SK-N-SH (cell line): ENCODE data around the gene CREB5. TPM values are rescaled to one million over a fixed set of nuclear protein-coding genes. Genes with fewer than 3 reads are reported as not detected.
A peak's percentile ranks its signal among the peaks of the same experiment; 100 is the strongest.

Source experiments
- CTCF ChIA-PET: fragments of 300-600, 350-600 bp; formaldehyde crosslinking; extraction: SDS; loops from one replicate; lab custom pipeline; 2021; lab: Yijun Ruan, JAX
- POLR2A ChIA-PET: fragments of 350-600 bp; sonication (Branson Sonifier 250); formaldehyde crosslinking; extraction: SDS; loops from one replicate; lab custom pipeline; 2020; ENCODE audit warnings: antibody characterized with exemption, inconsistent platforms; lab: Yijun Ruan, JAX
- DNase-seq: peaks from one replicate; pipeline ENCODE4 v3.0.0; 2012
- H2AFZ ChIP-seq: fragments of 200-600 bp; sonication (generic); 2 replicates; pipeline ENCODE4 v1.8.1; 2016; ENCODE audit warnings: antibody characterized with exemption, mild to moderate bottlenecking, low read depth
- H3F3A ChIP-seq: fragments of 200-600 bp; sonication (generic); replicated peaks from 2 replicates; pipeline ENCODE3; 2016; ENCODE audit warnings: antibody characterized with exemption, mild to moderate bottlenecking; ENCODE audit not compliant: insufficient read depth
- H3K27ac ChIP-seq, 2 experiments: fragments of 200-500 bp in 1 of 2; fragments of 200-600 bp in 1 of 2; sonication (Bioruptor generic) in 1 of 2; sonication (generic), shearing (Covaris generic) in 1 of 2; 2 replicates each; pipeline versions ENCODE4 v1.5.1 to v1.6.1; 2014 to 2016; ENCODE audit warnings: low read depth in 2 of 2, inconsistent platforms in 1 of 2, low read length in 1 of 2, mild to moderate bottlenecking in 1 of 2, mixed read lengths in 1 of 2
- H3K27me3 ChIP-seq: fragments of 200-600 bp; sonication (generic), shearing (Covaris generic); 2 replicates; pipeline ENCODE4 v1.6.1; 2016; ENCODE audit warnings: mixed run types; ENCODE audit not compliant: insufficient read depth
- H3K36me3 ChIP-seq, 2 experiments: fragments of 200-500 bp in 1 of 2; fragments of 200-600 bp in 1 of 2; sonication (Bioruptor generic) in 1 of 2; sonication (generic) in 1 of 2; replicated peaks in 1 of 2; 2 replicates each; pipeline versions ENCODE3 to v1.5.1; 2014 to 2016; ENCODE audit warnings: low read length in 1 of 2, mild to moderate bottlenecking in 1 of 2; ENCODE audit not compliant: insufficient read depth in 2 of 2, control insufficient read depth in 1 of 2
- H3K4me1 ChIP-seq, 2 experiments: fragments of 200-500 bp in 1 of 2; fragments of 200-600 bp in 1 of 2; sonication (Bioruptor generic) in 1 of 2; sonication (generic), shearing (Covaris generic) in 1 of 2; 2 replicates each; pipeline versions ENCODE4 v1.5.1 to v1.6.1; 2014 to 2016; ENCODE audit warnings: low read depth in 1 of 2, low read length in 1 of 2, mixed run types in 1 of 2; ENCODE audit not compliant: insufficient read depth in 2 of 2, control insufficient read depth in 1 of 2
- H3K4me2 ChIP-seq: fragments of 200-600 bp; sonication (generic), shearing (Covaris generic); 2 replicates; pipeline ENCODE4 v1.6.1; 2017; ENCODE audit warnings: mixed run types
- H3K4me3 ChIP-seq, 2 experiments: fragments of 200-500 bp in 1 of 2; fragments of 200-600 bp in 1 of 2; sonication (Bioruptor generic) in 1 of 2; sonication (generic), shearing (Covaris generic) in 1 of 2; 2 replicates each; pipeline versions ENCODE4 v1.5.1 to v1.8.1; 2014 to 2016; ENCODE audit warnings: low read depth in 2 of 2, inconsistent platforms in 1 of 2, low read length in 1 of 2, mild to moderate bottlenecking in 1 of 2, mixed read lengths in 1 of 2, moderate library complexity in 1 of 2
- H3K79me2 ChIP-seq: fragments of 200-600 bp; sonication (generic); 2 replicates; pipeline ENCODE4 v1.8.1; 2017; ENCODE audit warnings: mild to moderate bottlenecking; ENCODE audit not compliant: insufficient read depth
- H3K9ac ChIP-seq: fragments of 200-600 bp; sonication (generic); 2 replicates; pipeline ENCODE4 v1.6.1; 2017; ENCODE audit warnings: mixed run types
- H3K9me2 ChIP-seq: fragments of 200-600 bp; sonication (generic); 2 replicates; pipeline ENCODE4 v1.6.1; 2017; ENCODE audit warnings: mixed run types
- H3K9me3 ChIP-seq: fragments of 200-600 bp; sonication (generic); 2 replicates; pipeline ENCODE4 v1.6.1; 2017; ENCODE audit warnings: mixed run types, mild to moderate bottlenecking, moderate library complexity
- H4K20me1 ChIP-seq: fragments of 200-600 bp; sonication (generic); 2 replicates; pipeline ENCODE4 v1.6.1; 2017; ENCODE audit warnings: mild to moderate bottlenecking, mixed run types; ENCODE audit not compliant: insufficient read depth
- CHD2 ChIP-seq: fragments of 150-350 bp; IDR thresholded peaks from 2 replicates; pipeline ENCODE4 v1.6.1; 2018; ENCODE audit warnings: low read length; ENCODE audit not compliant: partially characterized antibody
- FOSL2 ChIP-seq: IDR thresholded peaks from 2 replicates; pipeline ENCODE4 v1.4.0; 2012; ENCODE audit warnings: low read depth, mild to moderate bottlenecking, moderate library complexity, borderline replicate concordance
- GABPA ChIP-seq: IDR thresholded peaks from 2 replicates; pipeline ENCODE4 v1.4.0; 2012; ENCODE audit warnings: low read depth, mild to moderate bottlenecking
- JUND ChIP-seq: IDR thresholded peaks from 2 replicates; pipeline ENCODE4 v1.4.0; 2012
- MAX ChIP-seq: IDR thresholded peaks from 2 replicates; pipeline ENCODE4 v1.4.0; 2012; ENCODE audit warnings: low read depth
- MXI1 ChIP-seq: IDR thresholded peaks from 2 replicates; pipeline ENCODE4 v1.6.1; 2012; ENCODE audit warnings: mild to moderate bottlenecking, low read depth, low read length, improper control_type of control experiment
- NFIC ChIP-seq: IDR thresholded peaks from 2 replicates; pipeline ENCODE4 v1.4.0; 2012; ENCODE audit warnings: borderline replicate concordance
- TCF12 ChIP-seq: IDR thresholded peaks from 2 replicates; pipeline ENCODE4 v1.4.0; 2012
- TEAD4 ChIP-seq: IDR thresholded peaks from 2 replicates; pipeline ENCODE4 v1.4.0; 2012; ENCODE audit warnings: mild to moderate bottlenecking, borderline replicate concordance; ENCODE audit not compliant: insufficient read depth
- WGBS: methylation state at CpG from one replicate; pipeline ENCODE4 v1.1.6; 2017; ENCODE audit warnings: low lambda C conversion rate; 5-methylcytosine and 5-hydroxymethylcytosine counted together
- polyA plus RNA-seq, 3 experiments: library from polyadenylated mRNA; depleted of rRNA; stranded (reverse); fragments of >200 nt; gene quantifications; 2 replicates each; pipeline ENCODE4 v1.2.3, GENCODE V29; 2012
- TF ChIP-seq, protein P1 (sequence below): fragments of 200-600 bp; sonication (generic); IDR thresholded peaks from 2 replicates; pipeline ENCODE4 v1.6.1; 2017; ENCODE audit warnings: antibody characterized with exemption, mild to moderate bottlenecking, moderate library complexity
- TF ChIP-seq, protein P2 (sequence below): IDR thresholded peaks from 2 replicates; pipeline ENCODE4 v1.4.0; 2012; ENCODE audit warnings: low read depth, borderline replicate concordance

CREB5 gene
- polyA plus RNA-seq, 1 of the 3 experiments (the other 2 are of a cell fraction): 19.3 TPM

- TF ChIP-seq, protein P1, sequence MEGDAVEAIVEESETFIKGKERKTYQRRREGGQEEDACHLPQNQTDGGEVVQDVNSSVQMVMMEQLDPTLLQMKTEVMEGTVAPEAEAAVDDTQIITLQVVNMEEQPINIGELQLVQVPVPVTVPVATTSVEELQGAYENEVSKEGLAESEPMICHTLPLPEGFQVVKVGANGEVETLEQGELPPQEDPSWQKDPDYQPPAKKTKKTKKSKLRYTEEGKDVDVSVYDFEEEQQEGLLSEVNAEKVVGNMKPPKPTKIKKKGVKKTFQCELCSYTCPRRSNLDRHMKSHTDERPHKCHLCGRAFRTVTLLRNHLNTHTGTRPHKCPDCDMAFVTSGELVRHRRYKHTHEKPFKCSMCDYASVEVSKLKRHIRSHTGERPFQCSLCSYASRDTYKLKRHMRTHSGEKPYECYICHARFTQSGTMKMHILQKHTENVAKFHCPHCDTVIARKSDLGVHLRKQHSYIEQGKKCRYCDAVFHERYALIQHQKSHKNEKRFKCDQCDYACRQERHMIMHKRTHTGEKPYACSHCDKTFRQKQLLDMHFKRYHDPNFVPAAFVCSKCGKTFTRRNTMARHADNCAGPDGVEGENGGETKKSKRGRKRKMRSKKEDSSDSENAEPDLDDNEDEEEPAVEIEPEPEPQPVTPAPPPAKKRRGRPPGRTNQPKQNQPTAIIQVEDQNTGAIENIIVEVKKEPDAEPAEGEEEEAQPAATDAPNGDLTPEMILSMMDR: peak; percentile 99
- TF ChIP-seq NFIC: no peak
- no peak for TF ChIP-seq JUND
These were observed 22.6 kb upstream of the CREB5 start (continued) for GRCh38 chr7:28389504-28390395.

GRCh38 chr7:28390426-28390825 is 21.9 kb upstream of the CREB5 start:
- Histone ChIP-seq H3K27ac (no peak overlapping the region), H4K20me1 (no peaks in the 10 kb centered on the region), H3K79me2 (no peaks in the 10 kb centered on the region), H3K4me1 (peaks cover 0 to 6% of the 10 kb centered on the region in 2 experiments; a peak in 1 of 4 replicates), H2AFZ (no peak overlapping the region), H3K27me3 (peaks cover 5% of the 10 kb centered on the region; the same call in 1 of the 2 replicates), H3K4me3 (no peak overlapping the region), H3K9me3 (0 out of 2 replicates have a peak, but pooled peaks cover 3% of the 10 kb centered on the region), H3K4me2 (no peak overlapping the region), H3K9me2 (no peaks in the 10 kb centered on the region), H3K9ac (no peak overlapping the region), H3K36me3 (no peaks in the 10 kb centered on the region), H3F3A (no peaks in the 10 kb centered on the region)
- ChIA-PET CTCF (interaction anchor here (0.7 to 4.7 kb wide), 47 partner anchors 8 to 532 kb away, joined by 3 to 38 read pairs (median 5); no protein-coding TSS in a partner anchor), POLR2A (no interaction called here)
- 62% methylated on average over 3 of the region's 3 CpGs for WGBS
- no peak for TF ChIP-seq GABPA
- 0 out of 2 replicates have a peak, but pooled peaks have one; percentile 29 for TF ChIP-seq MXI1
- no peak for DNase-seq

- Histone ChIP-seq H3K9me3 (0 out of 2 replicates have a peak, but pooled peaks cover 3% of the 10 kb centered on the region), H3F3A (no peaks in the 10 kb centered on the region), H3K27ac (no peak overlapping the region)
- TF ChIP-seq TEAD4: no peak
- TF ChIP-seq MAX: no peak
- no peak for TF ChIP-seq TCF12
- TF ChIP-seq, protein P1: no peak
- TF ChIP-seq FOSL2: no peak
- no peak for TF ChIP-seq CHD2
- TF ChIP-seq, protein P2, sequence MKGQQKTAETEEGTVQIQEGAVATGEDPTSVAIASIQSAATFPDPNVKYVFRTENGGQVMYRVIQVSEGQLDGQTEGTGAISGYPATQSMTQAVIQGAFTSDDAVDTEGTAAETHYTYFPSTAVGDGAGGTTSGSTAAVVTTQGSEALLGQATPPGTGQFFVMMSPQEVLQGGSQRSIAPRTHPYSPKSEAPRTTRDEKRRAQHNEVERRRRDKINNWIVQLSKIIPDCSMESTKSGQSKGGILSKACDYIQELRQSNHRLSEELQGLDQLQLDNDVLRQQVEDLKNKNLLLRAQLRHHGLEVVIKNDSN: no peak
- no peak for TF ChIP-seq JUND
- no peak for TF ChIP-seq MXI1
- TF ChIP-seq, all 33 proteins: peak for 0
- H3K9me2 ChIP-seq: no peaks in the 10 kb centered on the region
- POLR2A ChIA-PET: no interaction called here
- no peak overlapping the region for H3K4me2 ChIP-seq
- H3K4me3 ChIP-seq: no peak overlapping the region
- no peaks in the 10 kb centered on the region for H3K36me3 ChIP-seq
- DNase-seq: no peak
- H3K79me2 ChIP-seq: no peaks in the 10 kb centered on the region
- CTCF ChIA-PET: interaction anchor here (0.6 to 3.0 kb wide), 10 partner anchors 19 to 529 kb away, joined by 3 to 15 read pairs (median 6); no protein-coding TSS in a partner anchor
- H3K4me1 ChIP-seq: peaks cover 0 to 6% of the 10 kb centered on the region in 2 experiments; a peak in 1 of 4 replicates
- H2AFZ ChIP-seq: no peak overlapping the region
- H3K9ac ChIP-seq: no peak overlapping the region
- WGBS: 62% methylated on average over 2 of the region's 2 CpGs
- H4K20me1 ChIP-seq: no peaks in the 10 kb centered on the region
- H3K27me3 ChIP-seq: peaks cover 11% of the 10 kb centered on the region; the same call in 1 of the 2 replicates
These were observed 20.0 kb upstream of the CREB5 start for GRCh38 chr7:28392289-28392688.
